HFF-Myc (cell line): ENCODE measurements around the gene DOCK1.
A peak's percentile ranks its signal among the peaks of the same experiment; 100 is the strongest.

Source experiments
- DNase-seq: peaks from one replicate; pipeline ENCODE4 v3.0.0-alpha.2; 2011; ENCODE audit warnings: low read depth; ENCODE audit errors: extremely low read depth
- H3K4me3 ChIP-seq: replicated peaks from 2 replicates; pipeline ENCODE4 v1.5.1; 2011; ENCODE audit warnings: low read depth, mild to moderate bottlenecking, control low read depth, low read length
- TF ChIP-seq, protein P1 (sequence below): IDR thresholded peaks from 2 replicates; pipeline ENCODE4 v1.5.1; 2012; ENCODE audit warnings: mild to moderate bottlenecking, low read depth, low read length, control low read depth; ENCODE audit errors: missing control alignments

Gene DOCK1

DNA sequence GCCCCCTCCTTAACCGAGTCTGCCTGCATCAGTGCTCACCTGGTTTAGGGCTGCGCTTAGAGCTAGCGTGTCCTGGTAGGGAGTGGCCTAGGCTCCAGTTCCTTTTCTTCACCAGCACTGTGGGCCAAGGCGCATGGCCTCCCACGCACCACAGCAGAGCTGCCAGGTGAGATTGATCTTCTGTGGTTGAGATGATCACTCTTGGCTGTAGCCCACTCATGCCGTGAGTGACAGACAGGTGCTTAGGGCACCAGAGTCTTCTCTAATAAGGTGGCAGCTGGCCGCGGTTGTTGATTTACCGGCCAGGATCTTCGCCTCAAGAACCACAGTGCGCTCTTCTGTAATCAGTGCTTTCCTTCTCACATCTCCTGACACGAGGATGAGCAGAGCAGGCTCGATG, 448.3 kb downstream of the DOCK1 start:
- TF ChIP-seq, protein P1, sequence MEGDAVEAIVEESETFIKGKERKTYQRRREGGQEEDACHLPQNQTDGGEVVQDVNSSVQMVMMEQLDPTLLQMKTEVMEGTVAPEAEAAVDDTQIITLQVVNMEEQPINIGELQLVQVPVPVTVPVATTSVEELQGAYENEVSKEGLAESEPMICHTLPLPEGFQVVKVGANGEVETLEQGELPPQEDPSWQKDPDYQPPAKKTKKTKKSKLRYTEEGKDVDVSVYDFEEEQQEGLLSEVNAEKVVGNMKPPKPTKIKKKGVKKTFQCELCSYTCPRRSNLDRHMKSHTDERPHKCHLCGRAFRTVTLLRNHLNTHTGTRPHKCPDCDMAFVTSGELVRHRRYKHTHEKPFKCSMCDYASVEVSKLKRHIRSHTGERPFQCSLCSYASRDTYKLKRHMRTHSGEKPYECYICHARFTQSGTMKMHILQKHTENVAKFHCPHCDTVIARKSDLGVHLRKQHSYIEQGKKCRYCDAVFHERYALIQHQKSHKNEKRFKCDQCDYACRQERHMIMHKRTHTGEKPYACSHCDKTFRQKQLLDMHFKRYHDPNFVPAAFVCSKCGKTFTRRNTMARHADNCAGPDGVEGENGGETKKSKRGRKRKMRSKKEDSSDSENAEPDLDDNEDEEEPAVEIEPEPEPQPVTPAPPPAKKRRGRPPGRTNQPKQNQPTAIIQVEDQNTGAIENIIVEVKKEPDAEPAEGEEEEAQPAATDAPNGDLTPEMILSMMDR: no peak
- no peak overlapping the region for H3K4me3 ChIP-seq
- DNase-seq: no peak

DNA sequence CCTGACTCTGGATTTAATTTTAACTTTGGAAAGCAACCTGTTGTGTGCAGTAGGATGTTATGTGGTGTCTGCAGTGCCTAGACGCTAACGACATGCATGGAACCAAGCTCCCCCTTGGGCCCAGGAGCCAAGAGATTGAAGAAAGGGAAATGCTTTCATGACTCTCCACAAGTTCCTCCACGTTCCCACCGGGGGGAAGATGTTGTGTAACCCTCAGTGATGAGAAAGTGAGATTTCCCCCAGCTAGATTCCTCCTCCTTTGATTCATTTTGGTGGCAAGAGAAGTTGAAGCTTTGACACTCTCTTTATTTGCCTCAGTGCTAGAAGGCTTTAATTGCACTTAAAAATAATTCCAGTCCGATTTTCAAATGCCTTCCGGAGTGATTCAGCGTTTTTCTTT, 449.0 kb downstream of the DOCK1 start:
- DNase-seq: no peak

DNA sequence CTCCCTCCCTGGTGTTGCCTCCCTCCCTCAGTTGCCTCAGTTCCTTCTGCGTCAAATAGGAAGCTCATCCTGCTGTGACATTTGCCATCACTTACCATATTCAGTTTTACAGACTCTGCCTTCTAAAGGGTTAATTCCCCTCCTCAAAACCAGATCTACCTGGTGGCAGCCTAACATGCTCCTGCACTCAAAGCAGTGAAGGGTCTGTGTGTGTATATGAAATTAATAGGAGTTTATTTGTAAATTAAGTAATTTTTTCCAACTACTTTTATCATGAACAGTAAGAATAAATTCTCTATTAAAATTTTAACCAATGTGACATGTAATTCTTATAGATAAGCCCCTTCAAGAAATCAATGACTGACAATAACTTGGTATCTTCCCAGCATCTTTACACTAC, 449.8 kb downstream of the DOCK1 start:
- TF ChIP-seq, protein P1: peak; percentile 42
- H3K4me3 ChIP-seq: no peak overlapping the region
- no peak for DNase-seq

More for the DNA sequence above, 449.0 kb downstream of the DOCK1 start:
- TF ChIP-seq, protein P1: no peak
- no peak overlapping the region for H3K4me3 ChIP-seq

DNA sequence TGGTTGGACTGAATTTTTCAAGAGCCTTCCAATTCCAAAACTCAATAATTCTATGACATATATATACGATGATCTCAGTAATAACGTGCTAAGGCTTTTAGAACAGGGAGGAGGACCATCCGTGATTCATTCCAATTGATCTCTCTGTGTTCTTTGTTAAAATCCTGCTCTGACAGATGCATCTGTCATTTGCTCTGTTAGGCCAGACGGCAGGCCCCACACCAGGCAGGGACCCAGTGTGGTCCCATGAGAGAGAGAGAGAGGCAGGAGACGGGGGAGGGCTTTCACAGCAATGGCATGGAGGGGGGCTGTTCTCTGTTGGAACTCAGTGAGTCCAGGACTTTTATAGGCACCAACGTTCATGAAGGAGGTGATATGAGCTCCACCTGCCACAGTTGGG, 451.1 kb downstream of the DOCK1 start:
- H3K4me3 ChIP-seq: no peak overlapping the region
- no peak for DNase-seq
- TF ChIP-seq, protein P1: no peak

DNA sequence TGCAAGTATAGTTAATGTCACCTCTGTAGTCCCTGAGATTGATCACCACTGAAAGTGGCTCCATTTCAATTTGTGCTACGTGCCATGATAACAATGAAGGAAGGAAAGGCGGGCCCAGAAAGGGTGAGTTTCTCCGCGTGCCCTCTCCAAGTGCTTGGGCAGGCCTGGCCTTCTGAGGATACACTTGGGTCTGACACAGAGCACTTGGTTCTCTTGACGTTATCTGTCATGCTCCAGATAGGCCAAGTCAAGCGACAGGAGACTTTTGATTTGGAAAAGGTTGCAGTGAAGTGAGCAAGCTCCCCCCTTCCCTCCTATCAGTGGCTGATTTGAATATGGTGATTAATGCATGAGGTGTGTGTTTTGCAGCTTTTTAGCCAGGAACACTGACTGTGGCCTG, 452.0 kb downstream of the DOCK1 start:
- no peak overlapping the region for H3K4me3 ChIP-seq
- TF ChIP-seq, protein P1: no peak
- DNase-seq: no peak

DNA sequence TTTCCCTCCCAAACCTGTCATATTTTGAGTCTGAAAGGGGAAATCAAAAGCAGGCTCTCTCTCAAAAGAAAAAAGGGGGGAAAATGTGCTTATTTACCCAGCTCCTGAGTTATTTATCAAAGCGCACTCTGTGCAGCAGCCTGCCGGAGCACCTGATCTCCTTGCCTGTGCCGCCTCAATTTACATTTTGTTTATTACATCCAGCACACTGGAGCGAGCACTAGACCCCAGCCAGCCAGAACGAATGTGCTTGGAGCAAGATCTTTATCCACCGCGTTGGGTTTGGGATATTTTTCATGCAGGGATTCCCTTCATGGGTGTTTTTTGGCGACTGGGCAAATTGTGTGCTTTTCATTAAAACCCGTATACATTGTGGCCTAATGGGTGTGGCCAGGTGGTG, 453.1 kb downstream of the DOCK1 start:
- TF ChIP-seq, protein P1: no peak
- no peak for DNase-seq
- H3K4me3 ChIP-seq: no peak overlapping the region

DNA sequence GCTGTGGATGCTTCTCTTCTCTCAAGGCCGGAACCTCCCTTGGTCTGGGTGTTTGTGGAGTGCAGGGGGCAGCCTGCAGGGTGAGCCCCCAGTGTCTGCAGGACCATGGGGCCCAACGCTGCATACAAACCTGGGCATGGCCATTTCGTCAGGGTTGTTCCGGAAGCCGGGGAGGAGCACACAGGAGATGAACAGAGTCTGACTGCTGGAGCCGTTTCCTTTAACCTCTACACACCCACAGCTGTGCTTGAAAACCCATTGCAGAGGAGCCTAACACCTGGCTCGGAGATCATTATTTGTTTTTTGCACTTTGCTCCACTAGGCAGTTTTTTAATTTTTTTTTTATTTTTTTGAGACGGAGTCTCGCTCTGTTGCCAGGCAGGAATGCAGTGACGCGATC, 458.8 kb downstream of the DOCK1 start:
- TF ChIP-seq, protein P1: no peak
- no peak overlapping the region for H3K4me3 ChIP-seq
- DNase-seq: no peak
